PC-3 (cell line): ENCODE results near the gene ARHGEF11.
"Not testable (repeated sequence)": the region's sequence is repeated elsewhere in the genome, so short reads cannot be mapped to it uniquely, and the experiment has no call there.

ENCODE experiments used
- CTCF ChIP-seq: fragments of 300-600 bp; sonication (generic); conservative IDR thresholded peaks from 2 replicates; pipeline ENCODE4 v1.5.1; 2017; ENCODE audit warnings: antibody characterized with exemption, low read depth, mild to moderate bottlenecking, low read length
- EZH2 ChIP-seq: fragments of 300-600 bp; sonication (generic); IDR thresholded peaks from one replicate; pipeline ENCODE4 v1.6.1; 2017; ENCODE audit warnings: antibody characterized with exemption, mild to moderate bottlenecking, low read length; ENCODE audit not compliant: unreplicated experiment
- EZH2phosphoT487 ChIP-seq: fragments of 300-600 bp; sonication (generic); IDR thresholded peaks from 2 replicates; pipeline ENCODE4 v1.6.1; 2018; ENCODE audit warnings: mild to moderate bottlenecking, antibody characterized with exemption, low read length, borderline replicate concordance

- TF ChIP-seq CTCF, EZH2, EZH2phosphoT487: not testable (repeated sequence)
Measured at GRCh38 chr1:157059241-157059640, 13.7 kb upstream of the ARHGEF11 start.
